OCI-LY7 (cell line): ENCODE data around the gene TCEA3. TPM values are rescaled to one million over a fixed set of nuclear protein-coding genes. Genes with fewer than 3 reads are reported as not detected.

ENCODE experiments used
- BruUV-seq: library from RNA; stranded (reverse); fragments of 400-500 nt; replicated peaks from 2 replicates; lab custom pipeline; 2021; lab: Mats Ljungman, UMichigan
- CTCF ChIA-PET: fragments of 300-600 bp; sonication (Branson Sonifier 250); formaldehyde crosslinking; loops from one replicate; lab custom pipeline; 2022; ENCODE audit warnings: antibody characterized with exemption; ENCODE audit not compliant: unreplicated experiment; lab: Charles Lee
- POLR2A ChIA-PET: fragments of 300-600 bp; sonication (Branson Sonifier 250); formaldehyde crosslinking; loops from one replicate; lab custom pipeline; 2022; ENCODE audit warnings: antibody characterized with exemption; lab: Charles Lee
- DNase-seq: peaks from one replicate; pipeline ENCODE4 v3.0.0-alpha.2; 2015; ENCODE audit warnings: low spot score
- H2AFZ ChIP-seq: fragments of 200-600 bp; sonication (generic), shearing (Covaris generic); 2 replicates; pipeline ENCODE4 v1.6.1; 2014; ENCODE audit warnings: mild to moderate bottlenecking, antibody characterized with exemption, low read length, moderate library complexity
- H3K27ac ChIP-seq: fragments of 200-600 bp; sonication (generic); 2 replicates; pipeline ENCODE4 v1.5.1; 2014; ENCODE audit warnings: mixed run types, low read depth, mild to moderate bottlenecking, moderate library complexity, low read length, inconsistent platforms; ENCODE audit not compliant: poor library complexity, severe bottlenecking
- H3K36me3 ChIP-seq: fragments of 200-600 bp; sonication (generic); 2 replicates; pipeline ENCODE4 v1.6.1; 2014; ENCODE audit warnings: mild to moderate bottlenecking, antibody characterized with exemption, low read length, moderate library complexity, mixed read lengths; ENCODE audit not compliant: insufficient read depth
- H3K4me1 ChIP-seq: fragments of 200-600 bp; sonication (generic); 2 replicates; pipeline ENCODE4 v1.5.1; 2014; ENCODE audit warnings: mild to moderate bottlenecking, low read length; ENCODE audit not compliant: insufficient read depth, poor library complexity, severe bottlenecking
- H3K4me2 ChIP-seq: fragments of 200-600 bp; sonication (generic); 2 replicates; pipeline ENCODE4 v1.6.1; 2014; ENCODE audit warnings: mild to moderate bottlenecking, low read length
- H3K4me3 ChIP-seq: fragments of 200-600 bp; sonication (generic); 2 replicates; pipeline ENCODE4 v1.5.1; 2014; ENCODE audit warnings: mild to moderate bottlenecking, low read depth, low read length; ENCODE audit not compliant: poor library complexity, severe bottlenecking
- H3K79me2 ChIP-seq: fragments of 200-600 bp; sonication (generic); 2 replicates; pipeline ENCODE4 v1.6.1; 2016; ENCODE audit warnings: low read depth, mild to moderate bottlenecking, low read length, moderate library complexity, mixed read lengths; ENCODE audit not compliant: insufficient read depth
- H3K9me2 ChIP-seq: fragments of 200-600 bp; sonication (generic); 2 replicates; pipeline ENCODE4 v1.6.1; 2016; ENCODE audit warnings: mild to moderate bottlenecking, low read length, mixed read lengths; ENCODE audit not compliant: insufficient read depth
- H3K9me3 ChIP-seq: fragments of 200-600 bp; sonication (generic); 2 replicates; pipeline ENCODE4 v1.6.1; 2014; ENCODE audit warnings: mild to moderate bottlenecking, mixed run types, low read length, mixed read lengths
- H4K20me1 ChIP-seq: fragments of 200-600 bp; sonication (generic); 2 replicates; pipeline ENCODE4 v1.6.1; 2014; ENCODE audit warnings: mild to moderate bottlenecking, antibody characterized with exemption, low read length, moderate library complexity, mixed read lengths; ENCODE audit not compliant: insufficient read depth
- EZH2phosphoT487 ChIP-seq: fragments of 200-600 bp; sonication (generic); IDR thresholded peaks from 2 replicates; pipeline ENCODE4 v1.6.1; 2018; ENCODE audit warnings: low read depth, borderline replicate concordance, mild to moderate bottlenecking, mixed run types, antibody characterized with exemption, low read length, moderate library complexity, mixed read lengths
- intact Hi-C: fragments of 100-400 bp; cut with micrococcal nuclease; formaldehyde crosslinking; loops from one replicate; pipeline ENCODE4 v1.10.0; 2022; ENCODE audit not compliant: unreplicated experiment
- total RNA-seq, 2 experiments: library from RNA; depleted of rRNA in 1 of 2; stranded (reverse); fragments of >200 nt in 1 of 2; shearing (Covaris generic) in 1 of 2; gene quantifications; 2 replicates each; pipeline ENCODE4 v1.2.3, GENCODE V29; 2014 to 2022
- TF ChIP-seq, protein P1 (sequence below): fragments of 200-600 bp; sonication (generic); conservative IDR thresholded peaks from 2 replicates; pipeline ENCODE4 v1.5.1; 2014; ENCODE audit warnings: mild to moderate bottlenecking, antibody characterized with exemption, low read length, moderate library complexity, mixed read lengths

Gene TCEA3
- total RNA-seq, 2 experiments from 2014 or later, result not detected

DNA sequence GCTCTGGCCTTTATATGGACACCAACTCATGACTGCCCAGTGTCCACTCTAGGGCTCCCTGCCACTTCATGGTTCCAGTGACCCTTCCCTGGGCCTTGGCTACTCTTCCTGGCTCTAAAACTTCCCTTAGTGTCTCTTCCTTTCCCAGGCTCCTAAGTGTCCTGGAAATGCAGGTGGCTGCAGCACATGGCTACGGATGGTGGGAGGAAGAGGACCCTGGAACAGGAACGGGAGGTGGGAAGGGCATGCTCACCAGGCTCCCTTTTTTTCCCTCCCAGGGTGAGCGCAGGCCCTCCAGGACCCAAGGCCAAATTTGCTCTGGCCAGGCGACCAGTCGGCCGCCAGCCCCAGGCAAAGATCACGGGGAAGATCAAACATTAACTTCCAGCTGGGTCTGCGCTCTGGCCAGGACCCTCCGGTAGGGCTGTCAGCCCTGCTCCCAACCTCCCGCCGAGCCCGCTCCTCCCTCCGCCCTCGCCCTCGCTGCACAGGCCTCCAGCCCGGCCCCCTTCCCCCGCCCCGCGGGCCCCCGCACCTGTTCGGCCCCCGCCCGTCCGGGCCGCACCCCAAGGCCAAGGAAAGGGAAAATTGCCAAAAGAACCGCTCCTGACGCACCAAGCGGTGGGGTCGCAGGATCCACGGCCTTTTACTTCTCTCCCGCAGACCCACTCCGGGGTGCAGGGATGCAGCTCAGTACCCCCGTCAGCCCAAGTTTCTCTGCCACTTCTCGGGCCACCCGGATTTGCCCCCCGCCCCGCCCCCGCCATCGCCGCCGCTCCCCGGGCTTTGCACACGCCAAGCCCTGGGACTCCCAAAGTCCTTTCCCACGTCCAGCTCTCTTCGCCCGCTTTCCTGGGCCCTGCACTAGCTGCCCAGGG is 894 bp downstream of the TCEA3 start:
- Histone ChIP-seq H3K4me2 (no peak overlapping the region), H3K27ac (no peak overlapping the region), H3K9me3 (no peaks in the 10 kb centered on the region), H3K36me3 (no peaks in the 10 kb centered on the region), H3K4me3 (no peak overlapping the region), H2AFZ (no peak overlapping the region), H3K79me2 (no peaks in the 10 kb centered on the region), H4K20me1 (no peaks in the 10 kb centered on the region), H3K9me2 (no peaks in the 10 kb centered on the region), H3K4me1 (no peaks in the 10 kb centered on the region)
- no peak for DNase-seq
- ChIA-PET CTCF (no interaction called here), POLR2A (no interaction called here)
- intact Hi-C loops, result no loop called here
- BruUV-seq, result no TSS peak
- TF ChIP-seq, protein P1, sequence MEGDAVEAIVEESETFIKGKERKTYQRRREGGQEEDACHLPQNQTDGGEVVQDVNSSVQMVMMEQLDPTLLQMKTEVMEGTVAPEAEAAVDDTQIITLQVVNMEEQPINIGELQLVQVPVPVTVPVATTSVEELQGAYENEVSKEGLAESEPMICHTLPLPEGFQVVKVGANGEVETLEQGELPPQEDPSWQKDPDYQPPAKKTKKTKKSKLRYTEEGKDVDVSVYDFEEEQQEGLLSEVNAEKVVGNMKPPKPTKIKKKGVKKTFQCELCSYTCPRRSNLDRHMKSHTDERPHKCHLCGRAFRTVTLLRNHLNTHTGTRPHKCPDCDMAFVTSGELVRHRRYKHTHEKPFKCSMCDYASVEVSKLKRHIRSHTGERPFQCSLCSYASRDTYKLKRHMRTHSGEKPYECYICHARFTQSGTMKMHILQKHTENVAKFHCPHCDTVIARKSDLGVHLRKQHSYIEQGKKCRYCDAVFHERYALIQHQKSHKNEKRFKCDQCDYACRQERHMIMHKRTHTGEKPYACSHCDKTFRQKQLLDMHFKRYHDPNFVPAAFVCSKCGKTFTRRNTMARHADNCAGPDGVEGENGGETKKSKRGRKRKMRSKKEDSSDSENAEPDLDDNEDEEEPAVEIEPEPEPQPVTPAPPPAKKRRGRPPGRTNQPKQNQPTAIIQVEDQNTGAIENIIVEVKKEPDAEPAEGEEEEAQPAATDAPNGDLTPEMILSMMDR, result no peak
- no peak for TF ChIP-seq EZH2phosphoT487

DNA sequence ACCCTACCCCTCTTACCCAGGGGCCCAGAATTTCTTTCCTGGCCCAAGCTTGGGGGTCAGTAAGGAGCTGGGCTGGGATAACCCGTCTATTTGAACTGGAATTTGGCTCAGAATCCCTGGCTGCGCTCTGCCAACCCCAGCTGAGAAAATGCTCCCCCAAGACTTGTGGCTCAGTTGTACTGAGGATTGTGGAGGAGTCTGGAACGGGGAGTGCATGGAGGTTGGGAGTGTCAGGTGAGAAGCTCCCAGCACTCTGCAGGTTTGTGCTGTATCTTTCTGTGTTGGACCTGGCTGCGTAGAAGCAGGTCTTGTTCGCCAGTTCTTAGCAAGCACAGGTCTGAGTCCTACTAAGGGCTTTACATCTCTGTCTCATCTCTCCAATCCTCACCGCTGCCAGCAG is 1.6 kb downstream of the TCEA3 start:
- H3K79me2 ChIP-seq, result no peaks in the 10 kb centered on the region
- no peak overlapping the region for H2AFZ ChIP-seq
- no peak overlapping the region for H3K4me2 ChIP-seq
- no TSS peak for BruUV-seq
- DNase-seq, result no peak
- POLR2A ChIA-PET, result no interaction called here
- no peak overlapping the region for H3K4me3 ChIP-seq
- no peaks in the 10 kb centered on the region for H3K36me3 ChIP-seq
- no peaks in the 10 kb centered on the region for H3K9me2 ChIP-seq
- H3K4me1 ChIP-seq, result no peaks in the 10 kb centered on the region
- TF ChIP-seq, protein P1, result no peak
- no peak for TF ChIP-seq EZH2phosphoT487
- CTCF ChIA-PET, result no interaction called here
- H3K27ac ChIP-seq, result no peak overlapping the region
- intact Hi-C loops, result no loop called here
- no peaks in the 10 kb centered on the region for H4K20me1 ChIP-seq
- H3K9me3 ChIP-seq, result no peaks in the 10 kb centered on the region

DNA sequence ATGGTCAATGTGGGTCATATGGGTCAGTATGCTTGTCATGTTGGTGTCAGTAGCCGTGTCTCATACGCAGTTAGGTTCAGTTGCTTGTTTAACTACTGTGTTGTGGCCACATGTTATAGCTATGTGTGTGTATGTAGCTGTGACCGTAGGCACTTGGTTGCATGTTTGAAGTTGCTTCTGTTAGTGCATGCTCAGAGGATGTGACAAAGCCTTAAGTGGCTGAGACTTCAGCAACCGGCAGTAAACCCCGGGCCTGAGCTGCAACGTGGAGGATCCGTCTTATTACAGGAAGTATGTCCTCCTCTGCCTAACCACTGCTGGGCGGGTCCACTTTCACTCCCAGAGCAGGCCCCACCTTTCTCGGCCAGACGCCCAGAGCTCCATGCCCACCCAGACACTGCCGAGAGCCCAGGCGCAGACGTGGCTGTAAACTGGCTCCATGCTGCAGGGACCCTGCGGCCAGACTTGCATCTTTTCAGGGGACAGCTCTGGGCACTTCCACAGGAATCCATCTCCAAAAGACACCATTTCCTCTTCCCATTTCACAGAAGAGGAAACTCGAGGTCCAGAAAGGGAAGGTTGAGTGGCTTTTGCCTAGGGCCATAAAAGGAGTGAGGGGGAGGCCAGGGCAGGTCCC is 2.2 kb downstream of the TCEA3 start:
- Histone ChIP-seq H2AFZ (no peak overlapping the region), H3K9me3 (no peaks in the 10 kb centered on the region), H3K4me2 (no peak overlapping the region), H3K36me3 (no peaks in the 10 kb centered on the region), H3K4me3 (no peak overlapping the region), H3K27ac (no peak overlapping the region), H3K4me1 (no peaks in the 10 kb centered on the region), H3K79me2 (no peaks in the 10 kb centered on the region), H4K20me1 (no peaks in the 10 kb centered on the region), H3K9me2 (no peaks in the 10 kb centered on the region)
- no peak for DNase-seq
- CTCF ChIA-PET, result no interaction called here
- BruUV-seq, result no TSS peak
- intact Hi-C loops, result no loop called here
- POLR2A ChIA-PET, result interaction anchor here (0.6 kb wide), 1 partner anchor 269 kb away, joined by 3 read pairs; the partner anchor contains the start of gene RPL11
- no peak for TF ChIP-seq EZH2phosphoT487
- TF ChIP-seq, protein P1, result no peak
